Measurements from ENCODE around the gene KLHL29.

The KLHL29 gene

GRCh38 chr2:23622466-23622865 lies 237.5 kb downstream of the KLHL29 start:
- no peak for DNase-seq

- DNase-seq = no peak
Measured at GRCh38 chr2:23622966-23623675, 238.1 kb downstream of the KLHL29 start.

- DNase-seq = no peak
Measured at GRCh38 chr2:23624378-23624777, 239.4 kb downstream of the KLHL29 start.

GRCh38 chr2:23624915-23625314 lies 239.9 kb downstream of the KLHL29 start:
- DNase-seq = no peak

- no peak for DNase-seq
Measured at GRCh38 chr2:23625726-23626125, 240.7 kb downstream of the KLHL29 start.

- DNase-seq = no peak
Measured at GRCh38 chr2:23626701-23627230, 241.8 kb downstream of the KLHL29 start.

- peak; percentile 53 for DNase-seq
Measured at GRCh38 chr2:23627236-23628009, 242.4 kb downstream of the KLHL29 start.

GRCh38 chr2:23628926-23629771 lies 244.2 kb downstream of the KLHL29 start:
- DNase-seq = peak; percentile 56

- DNase-seq = no peak
Measured at GRCh38 chr2:23629772-23630480, 244.9 kb downstream of the KLHL29 start.

- DNase-seq = no peak
Measured at GRCh38 chr2:23630961-23631360, 246.0 kb downstream of the KLHL29 start.

GRCh38 chr2:23631389-23631788 lies 246.4 kb downstream of the KLHL29 start:
- DNase-seq = peak; percentile 62

GRCh38 chr2:23632386-23632785 lies 247.4 kb downstream of the KLHL29 start:
- DNase-seq = no peak

- no peak for DNase-seq
Measured at GRCh38 chr2:23632831-23633395, 247.9 kb downstream of the KLHL29 start.

GRCh38 chr2:23633966-23634365 lies 249.0 kb downstream of the KLHL29 start:
- no peak for DNase-seq

GRCh38 chr2:23635442-23636340 lies 250.7 kb downstream of the KLHL29 start:
- no peak for DNase-seq

- peak; percentile 36 for DNase-seq
Measured at GRCh38 chr2:23636426-23636825, 251.4 kb downstream of the KLHL29 start.

- DNase-seq = peak; percentile 58
Measured at GRCh38 chr2:23637011-23637778, 252.2 kb downstream of the KLHL29 start.

GRCh38 chr2:23639406-23639982 lies 254.5 kb downstream of the KLHL29 start:
- DNase-seq = no peak

- no peak for DNase-seq
Measured at GRCh38 chr2:23640711-23641110, 255.7 kb downstream of the KLHL29 start.

GRCh38 chr2:23642516-23642915 lies 257.5 kb downstream of the KLHL29 start:
- no peak for DNase-seq

Data from retina (tissue), 1 donor.